Nephron progenitor cell (in vitro differentiated cells): ENCODE results near the gene TAS1R2.
A peak's percentile ranks its signal among the peaks of the same experiment; 100 is the strongest.

ENCODE experiments used
- DNase-seq: peaks from one replicate; pipeline ENCODE4 v3.0.0; 2021
- H3K27ac Mint-ChIP-seq: 2 replicates; pipeline ENCODE4 v1.8.0; 2021; ENCODE audit warnings: mild to moderate bottlenecking, moderate library complexity, mixed read lengths
- H3K27me3 Mint-ChIP-seq: 2 replicates; pipeline ENCODE4 v1.8.0; 2021; ENCODE audit warnings: mild to moderate bottlenecking, low read depth, mixed read lengths; ENCODE audit not compliant: poor library complexity
- H3K36me3 Mint-ChIP-seq: 2 replicates; pipeline ENCODE4 v1.8.0; 2021; ENCODE audit warnings: low read depth, mixed read lengths
- H3K4me1 Mint-ChIP-seq: 2 replicates; pipeline ENCODE4 v1.8.0; 2021; ENCODE audit warnings: mixed read lengths
- H3K4me3 Mint-ChIP-seq: 2 replicates; pipeline ENCODE4 v1.8.0; 2021; ENCODE audit warnings: mild to moderate bottlenecking, moderate library complexity, mixed read lengths
- H3K9me3 Mint-ChIP-seq: 2 replicates; pipeline ENCODE4 v1.8.0; 2021; ENCODE audit warnings: mild to moderate bottlenecking, moderate library complexity, mixed read lengths
- CTCF ChIP-seq: fragments of 200-600 bp; sonication (generic); IDR thresholded peaks from 2 replicates; pipeline ENCODE4 v1.5.0; 2021; ENCODE audit warnings: antibody characterized with exemption

Gene TAS1R2

GRCh38 chr1:18901952-18902522, 42.6 kb upstream of the TAS1R2 start:
- peak overlapping the region; percentile 94 for H3K4me3 Mint-ChIP-seq
- peaks cover 20% of the 10 kb centered on the region for H3K27me3 Mint-ChIP-seq
- no peak for DNase-seq
- no peaks in the 10 kb centered on the region for H3K36me3 Mint-ChIP-seq
- TF ChIP-seq CTCF: no peak
- peaks cover 23% of the 10 kb centered on the region for H3K4me1 Mint-ChIP-seq
- no peaks in the 10 kb centered on the region for H3K9me3 Mint-ChIP-seq
- peak overlapping the region; percentile 100 for H3K27ac Mint-ChIP-seq

- Mint-ChIP-seq H3K27ac (peak overlapping the region; percentile 99), H3K27me3 (peaks cover 20% of the 10 kb centered on the region), H3K9me3 (no peaks in the 10 kb centered on the region), H3K4me3 (peak overlapping the region; percentile 94), H3K36me3 (no peaks in the 10 kb centered on the region), H3K4me1 (peaks cover 23% of the 10 kb centered on the region)
- DNase-seq: no peak
- no peak for TF ChIP-seq CTCF
Measured at GRCh38 chr1:18901147-18901951, 41.9 kb upstream of the TAS1R2 start.

- Mint-ChIP-seq H3K36me3 (no peaks in the 10 kb centered on the region), H3K4me3 (peak overlapping the region; percentile 36), H3K27me3 (peaks cover 20% of the 10 kb centered on the region), H3K4me1 (peaks cover 25% of the 10 kb centered on the region), H3K9me3 (no peaks in the 10 kb centered on the region), H3K27ac (no peak overlapping the region)
- no peak for TF ChIP-seq CTCF
- no peak for DNase-seq
Measured at GRCh38 chr1:18900303-18900841, 40.9 kb upstream of the TAS1R2 start.

GRCh38 chr1:18899363-18900049, 40.0 kb upstream of the TAS1R2 start:
- H3K27ac Mint-ChIP-seq: no peak overlapping the region
- peaks cover 33% of the 10 kb centered on the region for H3K4me1 Mint-ChIP-seq
- H3K4me3 Mint-ChIP-seq: no peak overlapping the region
- no peaks in the 10 kb centered on the region for H3K9me3 Mint-ChIP-seq
- H3K27me3 Mint-ChIP-seq: peaks cover 20% of the 10 kb centered on the region
- no peak for TF ChIP-seq CTCF
- no peaks in the 10 kb centered on the region for H3K36me3 Mint-ChIP-seq
- no peak for DNase-seq

- Mint-ChIP-seq H3K27me3 (peaks cover 20% of the 10 kb centered on the region), H3K27ac (no peak overlapping the region), H3K9me3 (no peaks in the 10 kb centered on the region), H3K4me3 (no peak overlapping the region), H3K4me1 (peaks cover 34% of the 10 kb centered on the region), H3K36me3 (no peaks in the 10 kb centered on the region)
- no peak for TF ChIP-seq CTCF
- DNase-seq: no peak
Measured at GRCh38 chr1:18898567-18898966, 39.1 kb upstream of the TAS1R2 start.
